Neuronal stem cell (in vitro differentiated cells): ENCODE measurements around the gene POTEB3. TPM values are rescaled to one million over a fixed set of nuclear protein-coding genes. Genes with fewer than 3 reads are reported as not detected.
"Not testable (repeated sequence)": the region's sequence is repeated elsewhere in the genome, so short reads cannot be mapped to it uniquely, and the experiment has no call there.

Experiments
- DNase-seq: peaks from one replicate; pipeline ENCODE4 v3.0.0-alpha.2; 2013; ENCODE audit warnings: low spot score
- H2AFZ ChIP-seq: one replicate; pipeline ENCODE4 v1.6.1; 2013; ENCODE audit warnings: mild to moderate bottlenecking, low read length, inconsistent platforms
- H2AK5ac ChIP-seq: 2 replicates; pipeline ENCODE4 v1.6.1; 2013; ENCODE audit warnings: low read depth, mild to moderate bottlenecking, inconsistent platforms, low read length, moderate library complexity, mixed read lengths
- H2BK120ac ChIP-seq: 2 replicates; pipeline ENCODE4 v1.6.1; 2013; ENCODE audit warnings: low read depth, mild to moderate bottlenecking, inconsistent platforms, low read length, moderate library complexity, mixed read lengths
- H2BK12ac ChIP-seq: one replicate; pipeline ENCODE4 v1.6.1; 2013; ENCODE audit warnings: low read length, inconsistent platforms
- H2BK15ac ChIP-seq: 2 replicates; pipeline ENCODE4 v1.6.1; 2013; ENCODE audit warnings: mild to moderate bottlenecking, low read length, inconsistent platforms, mixed read lengths
- H2BK5ac ChIP-seq: one replicate; pipeline ENCODE4 v1.6.1; 2013; ENCODE audit warnings: inconsistent platforms, mild to moderate bottlenecking, low read length, moderate library complexity
- H3K14ac ChIP-seq: one replicate; pipeline ENCODE4 v1.6.1; 2013; ENCODE audit warnings: low read length, inconsistent platforms
- H3K18ac ChIP-seq: 2 replicates; pipeline ENCODE4 v1.6.1; 2013; ENCODE audit warnings: low read length, inconsistent platforms
- H3K23ac ChIP-seq: 2 replicates; pipeline ENCODE4 v1.6.1; 2013; ENCODE audit warnings: low read depth, mild to moderate bottlenecking, mixed read lengths, low read length, inconsistent platforms; ENCODE audit not compliant: poor library complexity
- H3K27ac ChIP-seq: replicated peaks from 3 replicates; pipeline ENCODE4 v1.5.1; 2013; ENCODE audit warnings: low read length, inconsistent platforms
- H3K27me3 ChIP-seq, 3 experiments: 2 replicates each; pipeline ENCODE4 v1.6.1; 2013; ENCODE audit warnings: low read length in 3 of 3, mild to moderate bottlenecking in 2 of 3, inconsistent platforms in 1 of 3, low read depth in 1 of 3, mixed read lengths in 1 of 3, moderate library complexity in 1 of 3; ENCODE audit not compliant: control insufficient read depth in 3 of 3, insufficient read depth in 3 of 3
- H3K36me3 ChIP-seq, 2 donors: replicated peaks in 1 of 2; 2 replicates each; pipeline ENCODE4 v1.6.1; 2013; ENCODE audit warnings: low read length in 2 of 2; ENCODE audit not compliant: control insufficient read depth in 2 of 2, insufficient read depth in 2 of 2
- H3K4ac ChIP-seq: 2 replicates; pipeline ENCODE4 v1.6.1; 2013; ENCODE audit warnings: inconsistent platforms, mild to moderate bottlenecking, low read length, moderate library complexity
- H3K4me1 ChIP-seq, 2 donors: 1 replicate in 1 of 2; 2 replicates in 1 of 2; pipeline ENCODE4 v1.6.1; 2013; ENCODE audit warnings: low read length in 2 of 2, low read depth in 1 of 2; ENCODE audit not compliant: control insufficient read depth in 2 of 2, insufficient read depth in 1 of 2
- H3K4me2 ChIP-seq: one replicate; pipeline ENCODE4 v1.6.1; 2013; ENCODE audit warnings: mild to moderate bottlenecking, low read length, inconsistent platforms; ENCODE audit not compliant: insufficient read depth, poor library complexity, severe bottlenecking
- H3K4me3 ChIP-seq, 2 donors: 2 replicates each; pipeline ENCODE4 v1.5.1; 2013; ENCODE audit warnings: low read length in 2 of 2, mild to moderate bottlenecking in 2 of 2, inconsistent platforms in 1 of 2, moderate library complexity in 1 of 2
- H3K79me1 ChIP-seq: one replicate; pipeline ENCODE4 v1.6.1; 2013; ENCODE audit warnings: low read depth, mild to moderate bottlenecking, inconsistent platforms, low read length, moderate library complexity
- H3K9ac ChIP-seq: one replicate; pipeline ENCODE4 v1.6.1; 2013; ENCODE audit warnings: mild to moderate bottlenecking, low read depth, low read length, inconsistent platforms; ENCODE audit not compliant: poor library complexity
- H3K9me3 ChIP-seq, 2 donors: replicated peaks in 1 of 2; 2 replicates each; pipeline versions ENCODE3 to v1.6.1; 2013; ENCODE audit warnings: low read length in 2 of 2, mild to moderate bottlenecking in 2 of 2, inconsistent platforms in 1 of 2, low read depth in 1 of 2, mixed read lengths in 1 of 2, moderate library complexity in 1 of 2; ENCODE audit not compliant: control insufficient read depth in 2 of 2, insufficient read depth in 1 of 2
- H4K8ac ChIP-seq: one replicate; pipeline ENCODE4 v1.6.1; 2013; ENCODE audit warnings: low read depth, mild to moderate bottlenecking, inconsistent platforms, low read length, moderate library complexity
- H4K91ac ChIP-seq: one replicate; pipeline ENCODE4 v1.6.1; 2013; ENCODE audit warnings: low read length, low read depth, mild to moderate bottlenecking, inconsistent platforms; ENCODE audit not compliant: poor library complexity
- WGBS, 2 donors: extraction: QIAGEN DNeasy Blood & Tissue Kit; methylation state at CpG; one replicate each; pipeline ENCODE4 v1.1.7; 2013; ENCODE audit warnings: missing lambda C conversion rate in 2 of 2, mixed read lengths in 1 of 2; ENCODE audit not compliant: insufficient read length in 2 of 2, insufficient replicate concordance in 1 of 2; ENCODE audit errors: extremely low coverage in 2 of 2; 5-methylcytosine and 5-hydroxymethylcytosine counted together
- polyA plus RNA-seq, 2 experiments: library from polyadenylated mRNA; stranded (reverse); fragments of 200-250 nt; gene quantifications; one replicate each; pipeline ENCODE4 v1.2.3, GENCODE V29; 2013

POTEB3 gene
- not detected for polyA plus RNA-seq (2013, experiment 1 of 2)
- polyA plus RNA-seq (2013, experiment 2 of 2) = not detected

GRCh38 chr15:21440399-21440798, at the start of gene POTEB3:
POTEB3 (minus strand) TSS chr15:21440499; CDS start chr15:21440011, 488 bp downstream.
- not testable (repeated sequence) for H3K18ac ChIP-seq, H3K4ac ChIP-seq, H2AFZ ChIP-seq, H2BK12ac ChIP-seq, H3K27me3 ChIP-seq, H3K4me1 ChIP-seq, H3K4me3 ChIP-seq, H3K4me2 ChIP-seq, H2BK5ac ChIP-seq, H3K36me3 ChIP-seq, H2BK120ac ChIP-seq, H3K79me1 ChIP-seq, H3K9me3 ChIP-seq, H3K23ac ChIP-seq, H4K91ac ChIP-seq, DNase-seq, H4K8ac ChIP-seq, H2AK5ac ChIP-seq, H3K27ac ChIP-seq, H3K9ac ChIP-seq, H3K14ac ChIP-seq, H2BK15ac ChIP-seq
- no CpG with 5 or more reads among the region's 35 CpGs for WGBS, 2 donors

GRCh38 chr15:21453683-21454082, 13.4 kb upstream of the POTEB3 start:
- H3K4me3 ChIP-seq, H2AFZ ChIP-seq, H4K91ac ChIP-seq, H3K9ac ChIP-seq, H3K4me1 ChIP-seq, H4K8ac ChIP-seq, H3K18ac ChIP-seq, H3K14ac ChIP-seq, H2BK120ac ChIP-seq, H3K9me3 ChIP-seq, H3K36me3 ChIP-seq, H3K4me2 ChIP-seq, DNase-seq, H3K4ac ChIP-seq, H3K27me3 ChIP-seq, H2BK15ac ChIP-seq, H3K27ac ChIP-seq, H2BK12ac ChIP-seq, H2BK5ac ChIP-seq, H2AK5ac ChIP-seq, H3K79me1 ChIP-seq, H3K23ac ChIP-seq: not testable (repeated sequence)
- WGBS, 2 donors = no CpG with 5 or more reads among the region's 6 CpGs

GRCh38 chr15:21451920-21452563, 11.7 kb upstream of the POTEB3 start:
- not testable (repeated sequence) for H3K27me3 ChIP-seq, H3K4me1 ChIP-seq, H4K91ac ChIP-seq, H2BK5ac ChIP-seq, H2BK12ac ChIP-seq, H2AK5ac ChIP-seq, H3K27ac ChIP-seq, DNase-seq, H3K9ac ChIP-seq, H4K8ac ChIP-seq, H3K4ac ChIP-seq, H3K4me3 ChIP-seq, H3K36me3 ChIP-seq, H2BK120ac ChIP-seq, H2BK15ac ChIP-seq, H3K18ac ChIP-seq, H2AFZ ChIP-seq, H3K23ac ChIP-seq, H3K14ac ChIP-seq, H3K4me2 ChIP-seq, H3K9me3 ChIP-seq, H3K79me1 ChIP-seq
- WGBS, 2 donors = no CpG with 5 or more reads among the region's 72 CpGs

- H4K91ac ChIP-seq = not testable (repeated sequence)
- WGBS, 2 donors = no CpG with 5 or more reads among the region's 41 CpGs
Observed at GRCh38 chr15:21451487-21451886, 11.2 kb upstream of the POTEB3 start.

More at GRCh38 chr15:21451487-21451886, 11.2 kb upstream of the POTEB3 start:
- not testable (repeated sequence) for H2BK5ac ChIP-seq, H3K36me3 ChIP-seq, H2AFZ ChIP-seq, H3K14ac ChIP-seq, H3K4me1 ChIP-seq, DNase-seq, H4K8ac ChIP-seq, H3K27ac ChIP-seq, H3K9ac ChIP-seq, H2AK5ac ChIP-seq, H3K18ac ChIP-seq, H3K4me3 ChIP-seq, H2BK120ac ChIP-seq, H3K27me3 ChIP-seq, H2BK15ac ChIP-seq, H2BK12ac ChIP-seq, H3K79me1 ChIP-seq, H3K4me2 ChIP-seq, H3K23ac ChIP-seq, H3K9me3 ChIP-seq, H3K4ac ChIP-seq
